Measurements from ENCODE around the gene HCFC1. TPM values are rescaled to one million over a fixed set of nuclear protein-coding genes. Genes with fewer than 3 reads are reported as not detected.

HCFC1 gene
- total and polyA plus RNA-seq, 11 donors: 11.8 to 72.6 (median 33.8) TPM

MicroRNAs within 50 kb of the gene (microRNA counts, 767-probe panel; counts per million panel counts)
- microRNA hsa-miR-718: 0 to 71.6 counts per million in 2 donors

Small RNAs within 50 kb of the gene (microRNA-seq; reads per million reads assigned to microRNA genes)
- gene MIR3202-1 (0 reads per million in 4 donors), gene MIR3202-2 (0 reads per million in 4 donors), gene MIR718 (0 reads per million in 4 donors)

Other genes with a start within 250 kb of the HCFC1 start
- gene BCAP31, start 247.4 kb downstream of the HCFC1 start, total RNA-seq: 100 to 1,000 TPM in 5 of 9 donors, 10 to 100 TPM in 4; 59.9 to 162 (median 102) TPM
- 100 to 1,000 TPM in 1 of 2 donors, 10 to 100 TPM in 1; 87.7 to 158 TPM for gene BCAP31, start 247.4 kb downstream of the HCFC1 start, polyA plus RNA-seq
- gene ABCD1, start 247.0 kb downstream of the HCFC1 start, total RNA-seq: 10 to 100 TPM; 13.5 to 25.6 (median 17.6) TPM
- 10 to 100 TPM; 12.9 to 13.5 TPM for gene ABCD1, start 247.0 kb downstream of the HCFC1 start, polyA plus RNA-seq
- gene PLXNB3, start 207.6 kb downstream of the HCFC1 start, total RNA-seq: 1 to 10 TPM; 1.6 to 8.6 (median 3.5) TPM
- gene PLXNB3, start 207.6 kb downstream of the HCFC1 start, polyA plus RNA-seq: 1 to 10 TPM in 1 of 2 donors, under 1 TPM in 1; 0.51 to 2.8 TPM
- gene SRPK3, start 190.8 kb downstream of the HCFC1 start, total RNA-seq: 10 to 100 TPM; 31.9 to 49.7 (median 38.9) TPM
- gene SRPK3, start 190.8 kb downstream of the HCFC1 start, polyA plus RNA-seq: 10 to 100 TPM in 1 of 2 donors, 1 to 10 TPM in 1; 8.8 to 39.8 TPM
- 100 to 1,000 TPM in 2 of 9 donors, 10 to 100 TPM in 7; 58.1 to 162 (median 71.2) TPM for gene IDH3G, start 177.4 kb downstream of the HCFC1 start, total RNA-seq
- 10 to 100 TPM; 76.5 to 78.6 TPM for gene IDH3G, start 177.4 kb downstream of the HCFC1 start, polyA plus RNA-seq
- gene SSR4, start 177.2 kb downstream of the HCFC1 start, total RNA-seq: 100 to 1,000 TPM; 119 to 225 (median 135) TPM
- 100 to 1,000 TPM; 306 to 307 TPM for gene SSR4, start 177.2 kb downstream of the HCFC1 start, polyA plus RNA-seq
- 1 to 10 TPM; 1.7 to 4.0 (median 2.4) TPM for gene PDZD4, start 141.3 kb downstream of the HCFC1 start, total RNA-seq
- gene PDZD4, start 141.3 kb downstream of the HCFC1 start, polyA plus RNA-seq: 1 to 10 TPM; 1.7 to 2.4 TPM
- 10 to 100 TPM in 1 of 9 donors, 1 to 10 TPM in 7, under 1 TPM in 1; 0.99 to 11.0 (median 3.1) TPM for gene L1CAM, start 85.6 kb downstream of the HCFC1 start, total RNA-seq
- 1 to 10 TPM; 1.3 to 1.8 TPM for gene L1CAM, start 85.6 kb downstream of the HCFC1 start, polyA plus RNA-seq
- gene AVPR2, start 67.1 kb downstream of the HCFC1 start, total RNA-seq: 10 to 100 TPM in 1 of 9 donors, 1 to 10 TPM in 8; 2.2 to 10.5 (median 3.0) TPM
- gene AVPR2, start 67.1 kb downstream of the HCFC1 start, polyA plus RNA-seq: 1 to 10 TPM; 4.0 to 7.5 TPM
- 10 to 100 TPM in 4 of 9 donors, 1 to 10 TPM in 5; 6.8 to 55.8 (median 9.5) TPM for gene ARHGAP4, start 45.6 kb downstream of the HCFC1 start, total RNA-seq
- gene ARHGAP4, start 45.6 kb downstream of the HCFC1 start, polyA plus RNA-seq: 10 to 100 TPM; 15.9 to 25.1 TPM
- gene NAA10, start 36.8 kb downstream of the HCFC1 start, total RNA-seq: 100 to 1,000 TPM in 2 of 9 donors, 10 to 100 TPM in 7; 52.5 to 112 (median 72.1) TPM
- gene NAA10, start 36.8 kb downstream of the HCFC1 start, polyA plus RNA-seq: 100 to 1,000 TPM; 120 to 221 TPM
- 10 to 100 TPM in 5 of 9 donors, 1 to 10 TPM in 4; 5.1 to 35.5 (median 10.2) TPM for gene RENBP, start 27.2 kb downstream of the HCFC1 start, total RNA-seq
- gene RENBP, start 27.2 kb downstream of the HCFC1 start, polyA plus RNA-seq: 1 to 10 TPM; 6.4 to 9.8 TPM
- gene TMEM187, start 936 bp upstream of the HCFC1 start, total RNA-seq: 10 to 100 TPM in 2 of 9 donors, 1 to 10 TPM in 7; 3.5 to 11.4 (median 8.3) TPM
- 1 to 10 TPM; 3.2 to 7.0 TPM for gene TMEM187, start 936 bp upstream of the HCFC1 start, polyA plus RNA-seq
- 10 to 100 TPM; 22.0 to 79.2 (median 29.7) TPM for gene IRAK1, start 48.1 kb upstream of the HCFC1 start, total RNA-seq
- gene IRAK1, start 48.1 kb upstream of the HCFC1 start, polyA plus RNA-seq: 10 to 100 TPM; 23.8 to 89.3 TPM
- gene MECP2, start 125.9 kb upstream of the HCFC1 start, total RNA-seq: 10 to 100 TPM; 24.6 to 83.3 (median 37.1) TPM
- 10 to 100 TPM; 22.7 to 28.6 TPM for gene MECP2, start 125.9 kb upstream of the HCFC1 start, polyA plus RNA-seq
- gene OPN1LW, start 172.4 kb upstream of the HCFC1 start, total RNA-seq: not detected
- gene OPN1LW, start 172.4 kb upstream of the HCFC1 start, polyA plus RNA-seq: not detected
- gene OPN1MW, start 210.8 kb upstream of the HCFC1 start, total RNA-seq: not detected
- not detected for gene OPN1MW, start 210.8 kb upstream of the HCFC1 start, polyA plus RNA-seq
- gene OPN1MW2, start 247.9 kb upstream of the HCFC1 start, total RNA-seq: not detected
- not detected for gene OPN1MW2, start 247.9 kb upstream of the HCFC1 start, polyA plus RNA-seq